ENCODE data around the gene PAPSS2. TPM values are rescaled to one million over a fixed set of nuclear protein-coding genes. Genes with fewer than 3 reads are reported as not detected.

PAPSS2 gene
- total RNA-seq, 1 donor from 2014 or later = 5.5 TPM

GRCh38 chr10:87685832-87686574, 26.3 kb downstream of the PAPSS2 start:
- DNase-seq (ENCODE audit: low read depth) (no peak), FAIRE-seq (no peak)

GRCh38 chr10:87691506-87692070, 31.9 kb downstream of the PAPSS2 start:
- no peaks in the 10 kb centered on the region for H3K27me3 ChIP-seq (ENCODE audit: control insufficient read depth, insufficient read depth, low read length)
- DNase-seq (ENCODE audit: low read depth) = peak; percentile 85
- TF ChIP-seq CTCF (IDR thresholded peaks at IDR 0.05; ENCODE audit: insufficient read depth, low read length, severe bottlenecking) = no peak
- no peak overlapping the region for H3K4me3 ChIP-seq (ENCODE audit: low read depth, low read length)
- H3K36me3 ChIP-seq (ENCODE audit: control insufficient read depth, insufficient read depth, low read length) = no peaks in the 10 kb centered on the region
- FAIRE-seq = peak; percentile 79

More at GRCh38 chr10:87685832-87686574, 26.3 kb downstream of the PAPSS2 start:
- Histone ChIP-seq H3K4me3 (ENCODE audit: low read depth, low read length) (no peak overlapping the region), H3K27me3 (ENCODE audit: control insufficient read depth, insufficient read depth, low read length) (no peaks in the 10 kb centered on the region), H3K36me3 (ENCODE audit: control insufficient read depth, insufficient read depth, low read length) (no peaks in the 10 kb centered on the region)
- TF ChIP-seq CTCF (IDR thresholded peaks at IDR 0.05; ENCODE audit: insufficient read depth, low read length, severe bottlenecking) = no peak

- no peak for TF ChIP-seq CTCF (IDR thresholded peaks at IDR 0.05; ENCODE audit: insufficient read depth, low read length, severe bottlenecking)
- Histone ChIP-seq H3K4me3 (ENCODE audit: low read depth, low read length) (no peak overlapping the region), H3K36me3 (ENCODE audit: control insufficient read depth, insufficient read depth, low read length) (no peaks in the 10 kb centered on the region), H3K27me3 (ENCODE audit: control insufficient read depth, insufficient read depth, low read length) (no peaks in the 10 kb centered on the region)
- no peak for FAIRE-seq
- no peak for DNase-seq (ENCODE audit: low read depth)
These were observed 33.3 kb downstream of the PAPSS2 start for GRCh38 chr10:87692956-87693484.

- FAIRE-seq = no peak
These were observed 34.5 kb downstream of the PAPSS2 start for GRCh38 chr10:87694011-87694794.

GRCh38 chr10:87695074-87695473, 35.4 kb downstream of the PAPSS2 start:
- no peak for TF ChIP-seq CTCF (IDR thresholded peaks at IDR 0.05; ENCODE audit: insufficient read depth, low read length, severe bottlenecking)
- DNase-seq (ENCODE audit: low read depth) (no peak), FAIRE-seq (no peak)
- Histone ChIP-seq H3K27me3 (ENCODE audit: control insufficient read depth, insufficient read depth, low read length) (no peaks in the 10 kb centered on the region), H3K36me3 (ENCODE audit: control insufficient read depth, insufficient read depth, low read length) (no peaks in the 10 kb centered on the region), H3K4me3 (ENCODE audit: low read depth, low read length) (no peak overlapping the region)

More at GRCh38 chr10:87694011-87694794, 34.5 kb downstream of the PAPSS2 start:
- DNase-seq (ENCODE audit: low read depth) = peak; percentile 18
- H3K27me3 ChIP-seq (ENCODE audit: control insufficient read depth, insufficient read depth, low read length) = no peaks in the 10 kb centered on the region
- H3K36me3 ChIP-seq (ENCODE audit: control insufficient read depth, insufficient read depth, low read length) = no peaks in the 10 kb centered on the region
- TF ChIP-seq CTCF (IDR thresholded peaks at IDR 0.05; ENCODE audit: insufficient read depth, low read length, severe bottlenecking) = no peak
- H3K4me3 ChIP-seq (ENCODE audit: low read depth, low read length) = no peak overlapping the region

All from bronchial epithelial cell (primary cell).